KMS-11 (cell line): Measurements from ENCODE around the gene SNX9.

Experiments
- H2AFZ ChIP-seq: fragments of 200-600 bp; sonication (generic); 2 replicates; pipeline ENCODE4 v1.6.1; 2016; ENCODE audit warnings: antibody characterized with exemption, mixed run types, low read depth
- H3K27ac ChIP-seq: fragments of 200-600 bp; sonication (generic); 2 replicates; pipeline ENCODE4 v1.6.1; 2016; ENCODE audit warnings: mild to moderate bottlenecking, mixed run types
- H3K27me3 ChIP-seq: fragments of 200-600 bp; sonication (generic); 2 replicates; pipeline ENCODE4 v1.6.1; 2017; ENCODE audit warnings: mild to moderate bottlenecking, low read depth, mixed run types, moderate library complexity; ENCODE audit not compliant: insufficient read depth
- H3K36me3 ChIP-seq: fragments of 200-600 bp; sonication (generic); 2 replicates; pipeline ENCODE4 v1.6.1; 2017; ENCODE audit warnings: mild to moderate bottlenecking, mixed run types; ENCODE audit not compliant: insufficient read depth
- H3K4me1 ChIP-seq: fragments of 200-600 bp; sonication (generic); 2 replicates; pipeline ENCODE4 v1.6.1; 2016; ENCODE audit warnings: mild to moderate bottlenecking, low read depth, mixed run types; ENCODE audit not compliant: poor library complexity, severe bottlenecking
- H3K4me2 ChIP-seq: fragments of 200-600 bp; sonication (generic); 2 replicates; pipeline ENCODE4 v1.7.0; 2016; ENCODE audit warnings: mild to moderate bottlenecking, mixed run types
- H3K4me3 ChIP-seq: fragments of 200-600 bp; sonication (generic); IDR thresholded peaks from 2 replicates; pipeline ENCODE4 v1.6.1; 2017; ENCODE audit warnings: low read depth, low read length, mixed read lengths; ENCODE audit not compliant: insufficient read depth
- H3K79me2 ChIP-seq: fragments of 200-600 bp; sonication (generic); 2 replicates; pipeline ENCODE4 v1.6.1; 2016; ENCODE audit warnings: low read depth, mixed run types; ENCODE audit not compliant: insufficient read depth
- H3K9ac ChIP-seq: fragments of 200-600 bp; sonication (generic); 2 replicates; pipeline ENCODE4 v1.6.1; 2016; ENCODE audit warnings: mild to moderate bottlenecking, mixed run types
- H4K20me1 ChIP-seq: fragments of 200-600 bp; sonication (generic); 2 replicates; pipeline ENCODE4 v1.6.1; 2016; ENCODE audit warnings: mild to moderate bottlenecking, mixed run types; ENCODE audit not compliant: insufficient read depth
- TF ChIP-seq, protein P1 (sequence below): fragments of 200-600 bp; sonication (generic); conservative IDR thresholded peaks from 2 replicates; pipeline ENCODE4 v1.6.1; 2017; ENCODE audit warnings: low read depth, mild to moderate bottlenecking, antibody characterized with exemption, low read length, moderate library complexity, mixed read lengths

SNX9 gene

DNA sequence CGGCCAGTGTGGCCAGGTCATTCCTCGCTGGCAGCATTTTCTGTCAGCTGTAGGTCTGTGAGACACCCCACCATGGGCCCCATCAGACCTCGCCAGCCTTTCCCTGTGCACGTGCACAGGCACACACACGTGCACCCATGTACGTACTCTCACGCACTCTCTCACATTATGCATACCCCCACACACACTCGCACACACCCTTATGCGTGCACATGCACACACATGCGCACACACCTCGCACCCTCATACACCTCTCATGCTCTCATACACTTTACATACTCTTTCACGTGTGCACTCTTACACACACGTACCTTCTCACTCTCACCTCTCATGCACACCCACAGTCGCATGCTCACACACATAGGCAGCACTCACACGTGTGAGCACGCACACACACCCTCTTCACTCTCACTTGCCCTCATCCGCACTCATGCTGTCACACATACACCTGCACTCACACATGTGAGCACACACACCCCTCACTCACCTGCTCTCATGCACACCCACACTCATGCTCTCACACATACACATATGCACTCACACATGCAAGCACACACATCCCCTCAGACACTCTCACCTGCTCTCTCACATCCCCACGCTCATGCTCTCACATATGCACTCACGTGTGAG lies 46.7 kb downstream of the SNX9 start:
- TF ChIP-seq, protein P1, sequence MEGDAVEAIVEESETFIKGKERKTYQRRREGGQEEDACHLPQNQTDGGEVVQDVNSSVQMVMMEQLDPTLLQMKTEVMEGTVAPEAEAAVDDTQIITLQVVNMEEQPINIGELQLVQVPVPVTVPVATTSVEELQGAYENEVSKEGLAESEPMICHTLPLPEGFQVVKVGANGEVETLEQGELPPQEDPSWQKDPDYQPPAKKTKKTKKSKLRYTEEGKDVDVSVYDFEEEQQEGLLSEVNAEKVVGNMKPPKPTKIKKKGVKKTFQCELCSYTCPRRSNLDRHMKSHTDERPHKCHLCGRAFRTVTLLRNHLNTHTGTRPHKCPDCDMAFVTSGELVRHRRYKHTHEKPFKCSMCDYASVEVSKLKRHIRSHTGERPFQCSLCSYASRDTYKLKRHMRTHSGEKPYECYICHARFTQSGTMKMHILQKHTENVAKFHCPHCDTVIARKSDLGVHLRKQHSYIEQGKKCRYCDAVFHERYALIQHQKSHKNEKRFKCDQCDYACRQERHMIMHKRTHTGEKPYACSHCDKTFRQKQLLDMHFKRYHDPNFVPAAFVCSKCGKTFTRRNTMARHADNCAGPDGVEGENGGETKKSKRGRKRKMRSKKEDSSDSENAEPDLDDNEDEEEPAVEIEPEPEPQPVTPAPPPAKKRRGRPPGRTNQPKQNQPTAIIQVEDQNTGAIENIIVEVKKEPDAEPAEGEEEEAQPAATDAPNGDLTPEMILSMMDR: no peak
- Histone ChIP-seq H3K27ac (no peak overlapping the region), H3K36me3 (no peaks in the 10 kb centered on the region), H3K4me1 (no peaks in the 10 kb centered on the region), H2AFZ (no peak overlapping the region), H3K4me3 (no peak overlapping the region), H3K4me2 (no peak overlapping the region), H3K9ac (no peak overlapping the region), H3K27me3 (no peaks in the 10 kb centered on the region), H4K20me1 (no peaks in the 10 kb centered on the region), H3K79me2 (no peaks in the 10 kb centered on the region)

GRCh38 chr6:157873735-157874344 lies 50.8 kb downstream of the SNX9 start:
- Histone ChIP-seq H3K4me1 (peaks cover 3% of the 10 kb centered on the region), H3K36me3 (no peaks in the 10 kb centered on the region)

DNA sequence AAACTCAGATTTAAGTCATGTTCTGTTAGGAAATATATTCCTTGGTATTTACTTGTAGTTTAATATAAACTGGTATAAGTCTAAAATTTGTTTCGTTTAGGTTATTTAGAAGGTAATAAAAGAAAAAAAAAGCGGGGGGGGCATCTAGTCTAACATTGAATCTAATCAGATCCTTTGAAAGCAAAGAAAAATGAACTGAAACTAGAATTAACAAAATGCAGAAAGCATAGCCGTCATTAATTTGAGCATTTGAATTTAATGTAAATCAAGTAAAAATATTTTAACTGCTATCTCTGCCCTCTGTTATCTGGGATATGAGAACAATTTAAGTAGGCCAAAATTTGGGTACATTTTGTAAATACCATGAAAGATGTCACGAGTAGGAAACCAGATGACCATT lies 54.1 kb downstream of the SNX9 start:
- Histone ChIP-seq H3K4me1 (peaks cover 25% of the 10 kb centered on the region), H4K20me1 (0 out of 2 replicates have a peak, but pooled peaks cover 4% of the 10 kb centered on the region), H3K4me2 (no peak overlapping the region), H2AFZ (no peak overlapping the region), H3K9ac (no peak overlapping the region), H3K79me2 (no peaks in the 10 kb centered on the region), H3K27ac (no peak overlapping the region), H3K27me3 (no peaks in the 10 kb centered on the region), H3K4me3 (no peak overlapping the region), H3K36me3 (no peaks in the 10 kb centered on the region)
- TF ChIP-seq, protein P1: no peak

More at GRCh38 chr6:157873735-157874344, 50.8 kb downstream of the SNX9 start:
- Histone ChIP-seq H3K9ac (no peak overlapping the region), H3K27me3 (no peaks in the 10 kb centered on the region), H3K27ac (no peak overlapping the region), H3K4me3 (no peak overlapping the region), H4K20me1 (0 out of 2 replicates have a peak, but pooled peaks cover 4% of the 10 kb centered on the region), H2AFZ (no peak overlapping the region), H3K79me2 (no peaks in the 10 kb centered on the region), H3K4me2 (no peak overlapping the region)
- TF ChIP-seq, protein P1: peak; percentile 90

DNA sequence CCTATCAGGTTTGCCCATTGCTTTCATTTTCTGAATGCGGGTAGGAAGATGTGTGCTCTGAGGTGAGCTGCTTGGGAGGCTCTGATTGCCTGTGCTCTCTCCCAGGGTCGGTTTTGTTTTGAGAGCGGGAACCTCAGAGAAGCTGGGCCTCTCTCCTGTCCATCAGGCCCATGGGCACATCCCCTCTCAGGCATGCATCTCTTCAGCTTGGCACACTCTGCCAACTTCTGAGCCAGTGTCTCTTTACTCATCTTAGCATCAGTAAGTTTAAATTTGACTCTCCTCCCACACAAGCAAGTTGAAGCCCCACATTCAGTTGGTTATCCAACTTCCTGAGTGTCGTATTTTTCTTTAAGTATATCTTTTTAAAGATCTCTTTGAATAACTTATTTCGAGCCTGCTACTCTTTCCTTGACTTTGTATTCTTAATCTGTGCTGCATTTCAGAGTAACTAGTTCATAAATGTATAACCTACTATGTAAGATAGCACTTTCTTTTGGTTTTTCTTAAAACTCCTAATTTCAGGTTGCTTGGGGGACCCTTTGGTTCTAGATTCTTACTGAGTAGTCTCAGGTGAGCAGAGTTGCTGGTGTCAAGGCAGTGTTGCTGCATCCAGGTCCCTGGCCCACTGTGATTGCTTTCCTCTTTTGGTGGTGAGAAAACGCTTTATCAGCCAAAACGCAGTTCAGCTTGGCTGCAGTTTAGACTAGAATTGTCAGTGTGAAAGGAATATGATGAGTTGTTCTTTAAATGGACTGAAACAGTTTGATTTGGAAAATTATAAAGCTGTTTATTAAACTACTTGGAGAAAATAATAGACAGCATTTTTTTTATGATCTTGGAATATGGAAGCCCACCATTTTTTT lies 54.8 kb downstream of the SNX9 start:
- Histone ChIP-seq H3K4me2 (no peak overlapping the region), H3K79me2 (no peaks in the 10 kb centered on the region), H2AFZ (no peak overlapping the region), H3K9ac (no peak overlapping the region), H3K27me3 (no peaks in the 10 kb centered on the region), H4K20me1 (0 out of 2 replicates have a peak, but pooled peaks cover 4% of the 10 kb centered on the region), H3K27ac (no peak overlapping the region), H3K36me3 (no peaks in the 10 kb centered on the region), H3K4me1 (peaks cover 25% of the 10 kb centered on the region), H3K4me3 (no peak overlapping the region)
- TF ChIP-seq, protein P1: no peak
